AG04449 (cell line): ENCODE data around the gene OPALIN.

ENCODE experiments used
- CTCF ChIA-PET: fragments of 350-600 bp; formaldehyde crosslinking; extraction: SDS; loops from one replicate; lab custom pipeline; 2021; ENCODE audit warnings: antibody characterized with exemption; lab: Yijun Ruan, JAX
- POLR2A ChIA-PET: fragments of 400-600, 350-600 bp; formaldehyde crosslinking; extraction: SDS; loops from one replicate; lab custom pipeline; 2020; ENCODE audit warnings: antibody characterized with exemption, inconsistent platforms; lab: Yijun Ruan, JAX
- DNase-seq: peaks from one replicate; pipeline ENCODE4 v3.0.0-alpha.2; 2010; ENCODE audit warnings: low read depth, low spot score
- H3K4me3 ChIP-seq: 2 replicates; pipeline ENCODE4 v1.5.1; 2011; ENCODE audit warnings: low read depth, mild to moderate bottlenecking, control low read depth, low read length
- CTCF ChIP-seq: IDR thresholded peaks from one replicate; pipeline ENCODE4 v1.5.1; 2011; ENCODE audit warnings: mild to moderate bottlenecking, moderate library complexity, low read length, control low read depth, inconsistent platforms; ENCODE audit not compliant: insufficient read depth; ENCODE audit errors: missing control alignments

Gene OPALIN

GRCh38 chr10:96358851-96359540 is at the start of gene OPALIN:
TSS of gene OPALIN (minus strand) at chr10:96359002. CDS start at chr10:96358896, 106 bp downstream.
- POLR2A ChIA-PET, result no interaction called here
- no peak for DNase-seq
- H3K4me3 ChIP-seq, result no peak within 1 kb of the TSS
- no peak for TF ChIP-seq CTCF
- CTCF ChIA-PET, result interaction anchor here (0.7 to 3.6 kb wide), 3 partner anchors 12 to 24 kb away, joined by 3 to 16 read pairs (median 13); no protein-coding TSS in a partner anchor

- no peak for DNase-seq
- ChIA-PET POLR2A (no interaction called here), CTCF (no interaction called here)
- TF ChIP-seq CTCF, result no peak
- no peak overlapping the region for H3K4me3 ChIP-seq
Observed at GRCh38 chr10:96408201-96408600, 49.4 kb upstream of the OPALIN start.

- CTCF ChIA-PET, result interaction anchor here (2.0 kb wide), 1 partner anchor 11 kb away, joined by 5 read pairs; no protein-coding TSS in a partner anchor
- H3K4me3 ChIP-seq, result no peak overlapping the region
- TF ChIP-seq CTCF, result no peak
- POLR2A ChIA-PET, result no interaction called here
- DNase-seq, result no peak
Observed at GRCh38 chr10:96407560-96408069, 48.8 kb upstream of the OPALIN start.

- CTCF ChIA-PET, result interaction anchor here (1.7 to 2.0 kb wide), 2 partner anchors 9 to 11 kb away, joined by 5 to 7 read pairs; no protein-coding TSS in a partner anchor
- POLR2A ChIA-PET, result no interaction called here
- no peak for TF ChIP-seq CTCF
- no peak for DNase-seq
- no peak overlapping the region for H3K4me3 ChIP-seq
Observed at GRCh38 chr10:96406091-96406490, 47.3 kb upstream of the OPALIN start.

- no peak for TF ChIP-seq CTCF
- ChIA-PET CTCF (no interaction called here), POLR2A (interaction anchor here (0.8 kb wide), 1 partner anchor 138 kb away, joined by 3 read pairs; no protein-coding TSS in a partner anchor)
- no peak overlapping the region for H3K4me3 ChIP-seq
- DNase-seq, result no peak
Observed at GRCh38 chr10:96402417-96403305, 43.9 kb upstream of the OPALIN start.
